H9 (cell line): ENCODE measurements around the gene BIRC6. TPM values are rescaled to one million over a fixed set of nuclear protein-coding genes. Genes with fewer than 3 reads are reported as not detected.

ENCODE experiments used
- DNase-seq: peaks from one replicate; pipeline ENCODE4 v3.0.0-alpha.2; 2017
- H2AFZ ChIP-seq: one replicate; pipeline ENCODE4 v1.6.1; 2013; ENCODE audit warnings: mild to moderate bottlenecking, low read length, control low read depth, moderate library complexity
- H2AK5ac ChIP-seq: 2 replicates; pipeline ENCODE4 v1.6.1; 2013; ENCODE audit warnings: low read length, control low read depth, mixed read lengths; ENCODE audit not compliant: insufficient read length
- H2BK120ac ChIP-seq: one replicate; pipeline ENCODE4 v1.6.1; 2013; ENCODE audit warnings: low read depth, mild to moderate bottlenecking, low read length, control low read depth, inconsistent platforms; ENCODE audit not compliant: poor library complexity, severe bottlenecking
- H2BK12ac ChIP-seq: 2 replicates; pipeline ENCODE4 v1.6.1; 2013; ENCODE audit warnings: low read length, control low read depth, mixed read lengths, low read depth; ENCODE audit not compliant: insufficient read length
- H2BK15ac ChIP-seq: 2 replicates; pipeline ENCODE4 v1.6.1; 2013; ENCODE audit warnings: low read depth, low read length, control low read depth
- H2BK20ac ChIP-seq: one replicate; pipeline ENCODE4 v1.6.1; 2013; ENCODE audit warnings: low read depth, mild to moderate bottlenecking, low read length, control low read depth, inconsistent platforms; ENCODE audit not compliant: poor library complexity, severe bottlenecking
- H2BK5ac ChIP-seq: 2 replicates; pipeline ENCODE4 v1.6.1; 2013; ENCODE audit warnings: low read length, control low read depth, mixed read lengths; ENCODE audit not compliant: insufficient read length
- H3K14ac ChIP-seq: 2 replicates; pipeline ENCODE4 v1.6.1; 2013; ENCODE audit warnings: low read length, control low read depth; ENCODE audit not compliant: insufficient read depth
- H3K18ac ChIP-seq: 2 replicates; pipeline ENCODE4 v1.6.1; 2013; ENCODE audit warnings: low read depth, mild to moderate bottlenecking, mixed read lengths, low read length, control low read depth; ENCODE audit not compliant: insufficient read length
- H3K23ac ChIP-seq: 2 replicates; pipeline ENCODE4 v1.6.1; 2013; ENCODE audit warnings: low read length, control low read depth, mixed read lengths, low read depth; ENCODE audit not compliant: insufficient read length
- H3K23me2 ChIP-seq: 2 replicates; pipeline ENCODE4 v1.6.1; 2013; ENCODE audit warnings: low read depth, mild to moderate bottlenecking, mixed read lengths, low read length, control low read depth; ENCODE audit not compliant: insufficient read length, poor library complexity, severe bottlenecking
- H3K27ac ChIP-seq: 2 replicates; pipeline ENCODE4 v1.5.1; 2013; ENCODE audit warnings: low read length, control low read depth, mixed read lengths, low read depth; ENCODE audit not compliant: insufficient read length
- H3K27me3 ChIP-seq: 2 replicates; pipeline ENCODE4 v1.6.1; 2013; ENCODE audit warnings: low read length, control low read depth, inconsistent platforms; ENCODE audit not compliant: insufficient read depth
- H3K4ac ChIP-seq: 2 replicates; pipeline ENCODE4 v1.6.1; 2013; ENCODE audit warnings: low read depth, mild to moderate bottlenecking, control low read depth, inconsistent platforms, low read length, moderate library complexity
- H3K4me1 ChIP-seq: 2 replicates; pipeline ENCODE4 v1.6.1; 2013; ENCODE audit warnings: low read length, control low read depth, inconsistent platforms; ENCODE audit not compliant: insufficient read depth
- H3K4me2 ChIP-seq: 2 replicates; pipeline ENCODE4 v1.6.1; 2013; ENCODE audit warnings: low read length, control low read depth, mixed read lengths; ENCODE audit not compliant: insufficient read length, insufficient read depth
- H3K56ac ChIP-seq: 2 replicates; pipeline ENCODE4 v1.6.1; 2013; ENCODE audit warnings: low read depth, mild to moderate bottlenecking, mixed read lengths, low read length, control low read depth; ENCODE audit not compliant: insufficient read length
- H3K79me1 ChIP-seq: 2 replicates; pipeline ENCODE4 v1.6.1; 2013; ENCODE audit warnings: low read depth, mild to moderate bottlenecking, moderate library complexity, low read length, control low read depth, inconsistent platforms; ENCODE audit not compliant: insufficient read depth, poor library complexity, severe bottlenecking
- H3K79me2 ChIP-seq: 2 replicates; pipeline ENCODE4 v1.6.1; 2013; ENCODE audit warnings: low read length, control low read depth, inconsistent platforms; ENCODE audit not compliant: insufficient read depth
- H3K9ac ChIP-seq: 2 replicates; pipeline ENCODE4 v1.6.1; 2013; ENCODE audit warnings: low read length, control low read depth, mixed read lengths; ENCODE audit not compliant: insufficient read length; ENCODE audit errors: extremely low read depth
- H3K9me3 ChIP-seq: one replicate; pipeline ENCODE4 v1.6.1; 2013; ENCODE audit warnings: low read depth, low read length, inconsistent platforms; ENCODE audit not compliant: control insufficient read depth
- H3T11ph ChIP-seq: one replicate; pipeline ENCODE4 v1.6.1; 2013; ENCODE audit warnings: mild to moderate bottlenecking, low read length, control low read depth, inconsistent platforms
- H4K20me1 ChIP-seq: one replicate; pipeline ENCODE4 v1.6.1; 2013; ENCODE audit not compliant: control insufficient read depth, insufficient read length, insufficient read depth
- H4K5ac ChIP-seq: 2 replicates; pipeline ENCODE4 v1.6.1; 2013; ENCODE audit warnings: low read depth, mild to moderate bottlenecking, mixed read lengths, low read length, control low read depth; ENCODE audit not compliant: insufficient read length
- H4K8ac ChIP-seq: replicated peaks from 2 replicates; pipeline ENCODE4 v1.6.1; 2013; ENCODE audit warnings: low read length, control low read depth, mixed read lengths, low read depth; ENCODE audit not compliant: insufficient read length
- H4K91ac ChIP-seq: 2 replicates; pipeline ENCODE4 v1.6.1; 2013; ENCODE audit warnings: low read depth, mild to moderate bottlenecking, moderate library complexity, mixed read lengths, low read length, control low read depth; ENCODE audit not compliant: insufficient read length
- H3K27ac Mint-ChIP-seq, 3 experiments: 2 replicates in 2 of 3; 3 replicates in 1 of 3; pipeline ENCODE4 v1.8.0; 2020 to 2021; ENCODE audit warnings: mixed read lengths in 3 of 3, mild to moderate bottlenecking in 1 of 3, moderate library complexity in 1 of 3
- H3K27me3 Mint-ChIP-seq: 2 replicates; pipeline ENCODE4 v1.8.0; 2021; ENCODE audit warnings: low read depth, mild to moderate bottlenecking, moderate library complexity, mixed read lengths
- H3K36me3 Mint-ChIP-seq, 3 experiments: 2 replicates in 2 of 3; 3 replicates in 1 of 3; pipeline ENCODE4 v1.8.0; 2020 to 2021; ENCODE audit warnings: low read depth in 3 of 3, mixed read lengths in 3 of 3; ENCODE audit not compliant: insufficient read depth in 1 of 3
- H3K4me1 Mint-ChIP-seq, 2 experiments: 2 replicates each; pipeline ENCODE4 v1.8.0; 2020; ENCODE audit warnings: mixed read lengths in 2 of 2
- H3K4me3 Mint-ChIP-seq, 2 experiments: 2 replicates in 1 of 2; 3 replicates in 1 of 2; pipeline ENCODE4 v1.8.0; 2020 to 2021; ENCODE audit warnings: mild to moderate bottlenecking in 2 of 2, mixed read lengths in 2 of 2, moderate library complexity in 1 of 2
- H3K9me3 Mint-ChIP-seq, 2 experiments: 2 replicates in 1 of 2; 3 replicates in 1 of 2; pipeline ENCODE4 v1.8.0; 2020; ENCODE audit warnings: mild to moderate bottlenecking in 2 of 2, mixed read lengths in 2 of 2, moderate library complexity in 1 of 2
- WGBS: extraction: QIAGEN DNeasy Blood & Tissue Kit; methylation state at CpG from one replicate; pipeline ENCODE4 v1.1.7; 2013; ENCODE audit warnings: missing lambda C conversion rate, low lambda C conversion rate, mixed read lengths; ENCODE audit not compliant: insufficient read length; ENCODE audit errors: extremely low coverage; 5-methylcytosine and 5-hydroxymethylcytosine counted together
- total RNA-seq: library from RNA; stranded (reverse); gene quantifications from 2 replicates; pipeline ENCODE4 v1.2.1, GENCODE V29; 2021
- TF ChIP-seq, protein P1 (sequence below): fragments of 200-600 bp; sonication (generic); conservative IDR thresholded peaks from 3 replicates; pipeline ENCODE4 v1.8.0; 2021; ENCODE audit warnings: antibody characterized with exemption, mild to moderate bottlenecking

Gene BIRC6
- total RNA-seq, 1 experiment from 2014 or later: 78.8 TPM

- TF ChIP-seq, protein P1, sequence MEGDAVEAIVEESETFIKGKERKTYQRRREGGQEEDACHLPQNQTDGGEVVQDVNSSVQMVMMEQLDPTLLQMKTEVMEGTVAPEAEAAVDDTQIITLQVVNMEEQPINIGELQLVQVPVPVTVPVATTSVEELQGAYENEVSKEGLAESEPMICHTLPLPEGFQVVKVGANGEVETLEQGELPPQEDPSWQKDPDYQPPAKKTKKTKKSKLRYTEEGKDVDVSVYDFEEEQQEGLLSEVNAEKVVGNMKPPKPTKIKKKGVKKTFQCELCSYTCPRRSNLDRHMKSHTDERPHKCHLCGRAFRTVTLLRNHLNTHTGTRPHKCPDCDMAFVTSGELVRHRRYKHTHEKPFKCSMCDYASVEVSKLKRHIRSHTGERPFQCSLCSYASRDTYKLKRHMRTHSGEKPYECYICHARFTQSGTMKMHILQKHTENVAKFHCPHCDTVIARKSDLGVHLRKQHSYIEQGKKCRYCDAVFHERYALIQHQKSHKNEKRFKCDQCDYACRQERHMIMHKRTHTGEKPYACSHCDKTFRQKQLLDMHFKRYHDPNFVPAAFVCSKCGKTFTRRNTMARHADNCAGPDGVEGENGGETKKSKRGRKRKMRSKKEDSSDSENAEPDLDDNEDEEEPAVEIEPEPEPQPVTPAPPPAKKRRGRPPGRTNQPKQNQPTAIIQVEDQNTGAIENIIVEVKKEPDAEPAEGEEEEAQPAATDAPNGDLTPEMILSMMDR: no peak
- no peaks in the 10 kb centered on the region for H4K20me1 ChIP-seq
- Mint-ChIP-seq H3K9me3 (no peaks in the 10 kb centered on the region), H3K36me3 (peaks cover 9 to 48% (median 18%) of the 10 kb centered on the region in 3 experiments; a peak in 6 of 7 replicates), H3K27me3 (no peaks in the 10 kb centered on the region), H3K4me3 (no peak overlapping the region), H3K27ac (no peak overlapping the region), H3K4me1 (no peaks in the 10 kb centered on the region)
- no peak overlapping the region for H2BK120ac ChIP-seq
- no peaks in the 10 kb centered on the region for H3K79me1 ChIP-seq
- H3K23ac ChIP-seq: no peak overlapping the region
- H2AFZ ChIP-seq: no peak overlapping the region
- H3K23me2 ChIP-seq: no peaks in the 10 kb centered on the region
- H3K18ac ChIP-seq: no peak overlapping the region
- no peak overlapping the region for H2BK20ac ChIP-seq
- no peak overlapping the region for H3K9ac ChIP-seq
- no peak overlapping the region for H3K4ac ChIP-seq
- H2BK15ac ChIP-seq: no peak overlapping the region
- H3K14ac ChIP-seq: no peak overlapping the region
- H3K4me1 ChIP-seq: no peaks in the 10 kb centered on the region
- no peak overlapping the region for H3K4me2 ChIP-seq
- no peak overlapping the region for H3K27ac ChIP-seq
- no peak overlapping the region for H4K5ac ChIP-seq
- no CpG with 5 or more reads among the region's 2 CpGs for WGBS
- H2BK12ac ChIP-seq: no peak overlapping the region
- no peak overlapping the region for H3T11ph ChIP-seq
- H2BK5ac ChIP-seq: no peak overlapping the region
- H3K79me2 ChIP-seq: no peaks in the 10 kb centered on the region; the same call in 1 of the 2 replicates
- H4K91ac ChIP-seq: no peak overlapping the region
- no peak overlapping the region for H4K8ac ChIP-seq
- H2AK5ac ChIP-seq: no peak overlapping the region
- no peaks in the 10 kb centered on the region for H3K27me3 ChIP-seq
- H3K9me3 ChIP-seq: no peaks in the 10 kb centered on the region
- no peak for DNase-seq
- H3K56ac ChIP-seq: no peak overlapping the region
Measured at GRCh38 chr2:32386739-32387138, 29.9 kb downstream of the BIRC6 start.
